Type B pancreatic cell (in vitro differentiated cells): ENCODE data around the gene PODNL1. TPM values are rescaled to one million over a fixed set of nuclear protein-coding genes. Genes with fewer than 3 reads are reported as not detected.
A peak's percentile ranks its signal among the peaks of the same experiment; 100 is the strongest.
"Not testable (repeated sequence)": the region's sequence is repeated elsewhere in the genome, so short reads cannot be mapped to it uniquely, and the experiment has no call there.

ENCODE experiments used
- DNase-seq: peaks from one replicate; pipeline ENCODE4 v3.0.0; 2021; ENCODE audit warnings: mixed read lengths; ENCODE audit not compliant: unreplicated experiment; ENCODE audit errors: extremely low spot score
- H3K27ac Mint-ChIP-seq: 2 replicates; pipeline ENCODE4 v1.8.0; 2021; ENCODE audit warnings: mild to moderate bottlenecking, mixed read lengths
- H3K27me3 Mint-ChIP-seq: 2 replicates; pipeline ENCODE4 v1.8.0; 2021; ENCODE audit warnings: mixed read lengths
- H3K36me3 Mint-ChIP-seq: 2 replicates; pipeline ENCODE4 v1.8.0; 2021; ENCODE audit warnings: mixed read lengths
- H3K4me1 Mint-ChIP-seq: one replicate; pipeline ENCODE4 v1.8.0; 2021; ENCODE audit warnings: mixed read lengths; ENCODE audit not compliant: unreplicated experiment
- H3K4me3 Mint-ChIP-seq: 2 replicates; pipeline ENCODE4 v1.8.0; 2021; ENCODE audit warnings: mild to moderate bottlenecking, mixed read lengths
- H3K9me3 Mint-ChIP-seq: 2 replicates; pipeline ENCODE4 v1.8.0; 2021; ENCODE audit warnings: mixed read lengths
- CTCF ChIP-seq: fragments of 200-600 bp; sonication (generic); conservative IDR thresholded peaks from 2 replicates; pipeline ENCODE4 v1.5.0; 2021; ENCODE audit warnings: antibody characterized with exemption, mild to moderate bottlenecking
- total RNA-seq: library from RNA; stranded (reverse); gene quantifications from 2 replicates; pipeline ENCODE4 v1.2.1, GENCODE V29; 2021; ENCODE audit warnings: low replicate concordance

The PODNL1 gene
- total RNA-seq, 1 donor from 2014 or later = 0.75 TPM

GRCh38 chr19:13977803-13978202 lies 39.6 kb upstream of the PODNL1 start:
- Mint-ChIP-seq H3K36me3 (peaks cover 12% of the 10 kb centered on the region), H3K27ac (no peak overlapping the region), H3K27me3 (no peaks in the 10 kb centered on the region), H3K4me1 (peaks cover 7% of the 10 kb centered on the region), H3K4me3 (peak overlapping the region; percentile 54), H3K9me3 (no peaks in the 10 kb centered on the region)
- TF ChIP-seq CTCF = no peak
- no peak for DNase-seq

- peak overlapping the region; percentile 13 for H3K4me3 Mint-ChIP-seq
- no peaks in the 10 kb centered on the region for H3K27me3 Mint-ChIP-seq
- DNase-seq = no peak
- no peak overlapping the region for H3K27ac Mint-ChIP-seq
- no peak for TF ChIP-seq CTCF
- peaks cover 7% of the 10 kb centered on the region for H3K4me1 Mint-ChIP-seq
- H3K36me3 Mint-ChIP-seq = peaks cover 12% of the 10 kb centered on the region
- no peaks in the 10 kb centered on the region for H3K9me3 Mint-ChIP-seq
These were observed 38.2 kb upstream of the PODNL1 start for GRCh38 chr19:13976446-13976845.

- H3K4me1 Mint-ChIP-seq = peaks cover 7% of the 10 kb centered on the region
- no peak for DNase-seq
- no peak for TF ChIP-seq CTCF
- H3K4me3 Mint-ChIP-seq = no peak overlapping the region
- H3K36me3 Mint-ChIP-seq = peaks cover 12% of the 10 kb centered on the region
- no peaks in the 10 kb centered on the region for H3K27me3 Mint-ChIP-seq
- H3K27ac Mint-ChIP-seq = peak overlapping the region; percentile 32
- H3K9me3 Mint-ChIP-seq = no peaks in the 10 kb centered on the region
These were observed 37.7 kb upstream of the PODNL1 start for GRCh38 chr19:13975870-13976269.

- peaks cover 13% of the 10 kb centered on the region for H3K36me3 Mint-ChIP-seq
- H3K9me3 Mint-ChIP-seq = no peaks in the 10 kb centered on the region
- H3K4me3 Mint-ChIP-seq = peak overlapping the region; percentile 38
- peaks cover 7% of the 10 kb centered on the region for H3K4me1 Mint-ChIP-seq
- H3K27ac Mint-ChIP-seq = peak overlapping the region; percentile 73
- no peaks in the 10 kb centered on the region for H3K27me3 Mint-ChIP-seq
- DNase-seq = no peak
- TF ChIP-seq CTCF = no peak
These were observed 35.9 kb upstream of the PODNL1 start for GRCh38 chr19:13974073-13974472.

GRCh38 chr19:13973479-13973878 lies 35.3 kb upstream of the PODNL1 start:
- not testable (repeated sequence) for H3K4me3 Mint-ChIP-seq, H3K27ac Mint-ChIP-seq, H3K4me1 Mint-ChIP-seq, H3K9me3 Mint-ChIP-seq, DNase-seq, H3K27me3 Mint-ChIP-seq
- H3K36me3 Mint-ChIP-seq = peaks cover 15% of the 10 kb centered on the region

GRCh38 chr19:13972368-13973155 lies 34.3 kb upstream of the PODNL1 start:
- TF ChIP-seq CTCF = no peak
- peaks cover 15% of the 10 kb centered on the region for H3K36me3 Mint-ChIP-seq
- H3K4me1 Mint-ChIP-seq = peaks cover 7% of the 10 kb centered on the region
- H3K27me3 Mint-ChIP-seq = no peaks in the 10 kb centered on the region
- no peak overlapping the region for H3K4me3 Mint-ChIP-seq
- no peaks in the 10 kb centered on the region for H3K9me3 Mint-ChIP-seq
- H3K27ac Mint-ChIP-seq = no peak overlapping the region
- DNase-seq = no peak

GRCh38 chr19:13971868-13972267 lies 33.7 kb upstream of the PODNL1 start:
- not testable (repeated sequence) for H3K27me3 Mint-ChIP-seq, H3K9me3 Mint-ChIP-seq, H3K4me3 Mint-ChIP-seq, DNase-seq, H3K4me1 Mint-ChIP-seq, H3K27ac Mint-ChIP-seq
- peaks cover 15% of the 10 kb centered on the region for H3K36me3 Mint-ChIP-seq
